GM12865 (cell line): Measurements from ENCODE around the gene SPTBN2.

Experiments
- DNase-seq: peaks from one replicate; pipeline ENCODE4 v3.0.0; 2010; ENCODE audit warnings: low read depth
- H3K4me3 ChIP-seq: 2 replicates; pipeline ENCODE4 v1.5.1; 2011; ENCODE audit warnings: mild to moderate bottlenecking, low read depth, low read length, control low read depth
- TF ChIP-seq, protein P1 (sequence below): IDR thresholded peaks from 2 replicates; pipeline ENCODE4 v1.5.1; 2011; ENCODE audit warnings: low read length, control low read depth, low read depth, inconsistent platforms; ENCODE audit not compliant: insufficient read depth; ENCODE audit errors: missing control alignments

SPTBN2 gene

GRCh38 chr11:66710384-66710930 is 18.6 kb downstream of the SPTBN2 start:
- TF ChIP-seq, protein P1, sequence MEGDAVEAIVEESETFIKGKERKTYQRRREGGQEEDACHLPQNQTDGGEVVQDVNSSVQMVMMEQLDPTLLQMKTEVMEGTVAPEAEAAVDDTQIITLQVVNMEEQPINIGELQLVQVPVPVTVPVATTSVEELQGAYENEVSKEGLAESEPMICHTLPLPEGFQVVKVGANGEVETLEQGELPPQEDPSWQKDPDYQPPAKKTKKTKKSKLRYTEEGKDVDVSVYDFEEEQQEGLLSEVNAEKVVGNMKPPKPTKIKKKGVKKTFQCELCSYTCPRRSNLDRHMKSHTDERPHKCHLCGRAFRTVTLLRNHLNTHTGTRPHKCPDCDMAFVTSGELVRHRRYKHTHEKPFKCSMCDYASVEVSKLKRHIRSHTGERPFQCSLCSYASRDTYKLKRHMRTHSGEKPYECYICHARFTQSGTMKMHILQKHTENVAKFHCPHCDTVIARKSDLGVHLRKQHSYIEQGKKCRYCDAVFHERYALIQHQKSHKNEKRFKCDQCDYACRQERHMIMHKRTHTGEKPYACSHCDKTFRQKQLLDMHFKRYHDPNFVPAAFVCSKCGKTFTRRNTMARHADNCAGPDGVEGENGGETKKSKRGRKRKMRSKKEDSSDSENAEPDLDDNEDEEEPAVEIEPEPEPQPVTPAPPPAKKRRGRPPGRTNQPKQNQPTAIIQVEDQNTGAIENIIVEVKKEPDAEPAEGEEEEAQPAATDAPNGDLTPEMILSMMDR = no peak
- H3K4me3 ChIP-seq = no peak overlapping the region
- DNase-seq = no peak

- TF ChIP-seq, protein P1 = no peak
- no peak for DNase-seq
- H3K4me3 ChIP-seq = no peak overlapping the region
These were observed 20.3 kb downstream of the SPTBN2 start for GRCh38 chr11:66708701-66709100.

- H3K4me3 ChIP-seq = no peak overlapping the region
These were observed 20.9 kb downstream of the SPTBN2 start for GRCh38 chr11:66708094-66708493.

GRCh38 chr11:66707486-66707885 is 21.5 kb downstream of the SPTBN2 start:
- no peak for DNase-seq
- TF ChIP-seq, protein P1 = no peak
- no peak overlapping the region for H3K4me3 ChIP-seq

More at GRCh38 chr11:66708094-66708493, 20.9 kb downstream of the SPTBN2 start:
- DNase-seq = no peak
- TF ChIP-seq, protein P1 = no peak

- H3K4me3 ChIP-seq = no peak overlapping the region
- TF ChIP-seq, protein P1 = no peak
- no peak for DNase-seq
These were observed 22.0 kb downstream of the SPTBN2 start for GRCh38 chr11:66706989-66707388.

- H3K4me3 ChIP-seq = no peak overlapping the region
- TF ChIP-seq, protein P1 = no peak
- DNase-seq = no peak
These were observed 23.3 kb downstream of the SPTBN2 start for GRCh38 chr11:66705587-66706335.
